Breast epithelium (tissue), 4 donors: ENCODE data around the gene NEDD4L. TPM values are rescaled to one million over a fixed set of nuclear protein-coding genes. Genes with fewer than 3 reads are reported as not detected.

Experiments used
- DNase-seq, 2 donors: peaks; one replicate each; pipeline ENCODE4 v3.0.0-alpha.2; 2019; ENCODE audit warnings: low spot score in 2 of 2
- H3K27ac ChIP-seq, 2 donors: fragments of 200-600 bp; sonication (generic) in 1 of 2; one replicate each; pipeline ENCODE4 v1.5.1; 2016 to 2019; ENCODE audit warnings: mild to moderate bottlenecking in 1 of 2
- H3K27me3 ChIP-seq, 2 donors: fragments of 200-600 bp; sonication (generic) in 1 of 2; one replicate each; pipeline versions ENCODE4 v1.5.1 to v1.6.0; 2017 to 2019; ENCODE audit warnings: control low read depth in 1 of 2, mild to moderate bottlenecking in 1 of 2
- H3K36me3 ChIP-seq: fragments of 200-600 bp; one replicate; pipeline ENCODE4 v1.5.1; 2019
- H3K4me1 ChIP-seq, 2 donors: fragments of 200-600 bp; sonication (generic); one replicate each; pipeline ENCODE4 v1.5.1; 2016 to 2019; ENCODE audit warnings: control low read depth in 1 of 2
- H3K4me3 ChIP-seq, 3 donors: fragments of 200-600 bp; sonication (generic); 1 replicate in 2 of 3; 2 replicates in 1 of 3; pipeline ENCODE4 v1.5.1; 2016 to 2019; ENCODE audit warnings: mild to moderate bottlenecking in 3 of 3, moderate library complexity in 2 of 3
- H3K9me3 ChIP-seq, 2 donors: fragments of 200-600 bp; sonication (generic) in 1 of 2; one replicate each; pipeline ENCODE4 v1.5.1; 2016 to 2019; ENCODE audit warnings: control low read depth in 1 of 2
- POLR2A ChIP-seq: fragments of 450-650 bp; IDR thresholded peaks from one replicate; pipeline ENCODE4 v1.6.1; 2016; ENCODE audit warnings: antibody characterized with exemption, mild to moderate bottlenecking, moderate library complexity
- POLR2AphosphoS5 ChIP-seq, 3 donors: sonication (generic); formaldehyde crosslinking; IDR thresholded peaks; one replicate each; pipeline ENCODE4 v1.6.1; 2017; ENCODE audit warnings: antibody characterized with exemption in 3 of 3
- intact Hi-C: fragments of 100-400 bp; cut with DNase I; formaldehyde crosslinking; loops from one replicate; pipeline ENCODE4 v1.15.1; 2023; ENCODE audit warnings: low total_unique reads
- total RNA-seq, 3 donors: library from RNA; depleted of rRNA; stranded (reverse); fragments of >200 nt; gene quantifications; one replicate each; pipeline ENCODE4 v1.1.0, GENCODE V29; 2016
- TF ChIP-seq, protein P1 (sequence below), 3 donors: fragments of 450-650 bp; IDR thresholded peaks; one replicate each; pipeline ENCODE4 v1.5.1; 2016 to 2017; ENCODE audit warnings: antibody characterized with exemption in 3 of 3, mild to moderate bottlenecking in 3 of 3, moderate library complexity in 3 of 3

Gene NEDD4L
- total RNA-seq, 3 donors from 2014 or later: 26.2 to 162 (median 106) TPM

DNA sequence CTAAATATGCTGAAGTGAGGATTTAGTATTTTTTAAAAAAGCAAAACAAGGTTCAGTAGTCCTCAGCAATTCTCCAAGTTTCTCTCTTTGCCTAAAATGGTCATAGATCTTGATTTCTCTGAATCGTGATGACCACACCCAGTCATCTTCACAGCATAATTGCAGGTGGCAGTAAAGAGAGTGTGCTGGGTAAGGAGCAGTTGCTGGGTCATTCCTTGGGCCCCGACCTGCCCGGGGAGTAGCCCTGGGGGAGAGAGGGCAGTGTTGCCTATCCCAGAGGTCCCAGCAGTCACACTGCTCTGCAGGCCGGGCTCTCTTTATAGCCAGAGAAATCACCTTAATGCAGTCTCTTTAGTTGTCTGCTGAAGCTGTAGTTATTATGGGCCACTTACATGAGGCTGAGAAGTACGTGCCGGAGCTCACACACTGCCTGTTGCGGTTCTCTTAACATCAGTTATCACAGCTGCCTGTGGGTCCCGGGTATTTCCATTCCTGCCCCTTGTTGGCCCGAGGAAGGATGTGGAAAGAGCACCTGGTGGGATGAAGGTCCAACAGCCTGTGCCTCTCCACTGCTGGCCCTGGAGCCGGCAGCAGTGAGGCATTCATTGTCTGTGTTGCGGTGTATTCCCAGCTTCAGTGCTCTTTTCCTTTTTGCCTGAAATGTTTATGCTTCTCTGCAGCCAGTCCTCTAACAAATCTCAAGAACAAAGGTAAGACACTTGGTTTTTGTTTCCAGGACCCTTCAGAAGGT is 354.8 kb downstream of the NEDD4L start:
- TF ChIP-seq POLR2A: no peak
- TF ChIP-seq, protein P1, sequence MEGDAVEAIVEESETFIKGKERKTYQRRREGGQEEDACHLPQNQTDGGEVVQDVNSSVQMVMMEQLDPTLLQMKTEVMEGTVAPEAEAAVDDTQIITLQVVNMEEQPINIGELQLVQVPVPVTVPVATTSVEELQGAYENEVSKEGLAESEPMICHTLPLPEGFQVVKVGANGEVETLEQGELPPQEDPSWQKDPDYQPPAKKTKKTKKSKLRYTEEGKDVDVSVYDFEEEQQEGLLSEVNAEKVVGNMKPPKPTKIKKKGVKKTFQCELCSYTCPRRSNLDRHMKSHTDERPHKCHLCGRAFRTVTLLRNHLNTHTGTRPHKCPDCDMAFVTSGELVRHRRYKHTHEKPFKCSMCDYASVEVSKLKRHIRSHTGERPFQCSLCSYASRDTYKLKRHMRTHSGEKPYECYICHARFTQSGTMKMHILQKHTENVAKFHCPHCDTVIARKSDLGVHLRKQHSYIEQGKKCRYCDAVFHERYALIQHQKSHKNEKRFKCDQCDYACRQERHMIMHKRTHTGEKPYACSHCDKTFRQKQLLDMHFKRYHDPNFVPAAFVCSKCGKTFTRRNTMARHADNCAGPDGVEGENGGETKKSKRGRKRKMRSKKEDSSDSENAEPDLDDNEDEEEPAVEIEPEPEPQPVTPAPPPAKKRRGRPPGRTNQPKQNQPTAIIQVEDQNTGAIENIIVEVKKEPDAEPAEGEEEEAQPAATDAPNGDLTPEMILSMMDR (IDR thresholded peaks at IDR 0.05): no peak
- TF ChIP-seq POLR2AphosphoS5 (IDR thresholded peaks at IDR 0.05): no peak
- H3K36me3 ChIP-seq: no peaks in the 10 kb centered on the region
- no peaks in the 10 kb centered on the region for H3K27me3 ChIP-seq
- peaks cover 0 to 5% of the 10 kb centered on the region in 2 donors for H3K4me1 ChIP-seq
- intact Hi-C loops: no loop called here
- DNase-seq: no peak
- no peak overlapping the region for H3K27ac ChIP-seq
- H3K9me3 ChIP-seq: no peaks in the 10 kb centered on the region
- H3K4me3 ChIP-seq: no peak overlapping the region

DNA sequence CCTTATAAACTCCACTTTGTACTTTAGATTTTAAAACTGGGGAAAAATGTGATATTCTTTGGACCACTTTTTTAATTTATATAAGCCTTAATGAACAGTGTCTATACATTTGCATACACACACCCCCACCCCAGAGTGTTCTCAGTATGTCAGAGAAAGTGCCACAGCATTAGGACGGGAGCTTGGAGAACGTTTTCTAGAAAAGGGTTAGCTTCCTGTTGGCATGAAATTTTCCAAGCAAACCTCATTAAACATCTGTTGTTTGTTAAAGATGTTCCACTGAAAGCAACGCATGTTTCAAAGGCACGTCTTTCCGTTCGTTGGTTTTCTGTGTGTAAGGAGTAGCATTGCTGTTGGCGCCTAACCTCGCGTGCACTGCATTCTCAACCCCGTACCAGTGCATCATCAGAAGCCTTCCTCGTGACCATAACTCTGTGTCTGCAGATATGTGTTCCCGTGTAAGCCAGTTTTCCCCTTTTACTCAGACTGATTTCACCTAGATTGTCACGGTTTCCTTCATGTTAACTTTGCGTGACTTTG is 356.4 kb downstream of the NEDD4L start:
- peaks cover 0 to 5% of the 10 kb centered on the region in 2 donors for H3K4me1 ChIP-seq
- H3K36me3 ChIP-seq: no peaks in the 10 kb centered on the region
- no peak for DNase-seq
- no peaks in the 10 kb centered on the region for H3K27me3 ChIP-seq
- TF ChIP-seq POLR2A (no peak), POLR2AphosphoS5 (IDR thresholded peaks at IDR 0.05) (no peak)
- TF ChIP-seq, protein P1 (IDR thresholded peaks at IDR 0.05): no peak
- intact Hi-C loops: no loop called here
- H3K27ac ChIP-seq: no peak overlapping the region
- H3K4me3 ChIP-seq: no peak overlapping the region
- H3K9me3 ChIP-seq: no peaks in the 10 kb centered on the region

DNA sequence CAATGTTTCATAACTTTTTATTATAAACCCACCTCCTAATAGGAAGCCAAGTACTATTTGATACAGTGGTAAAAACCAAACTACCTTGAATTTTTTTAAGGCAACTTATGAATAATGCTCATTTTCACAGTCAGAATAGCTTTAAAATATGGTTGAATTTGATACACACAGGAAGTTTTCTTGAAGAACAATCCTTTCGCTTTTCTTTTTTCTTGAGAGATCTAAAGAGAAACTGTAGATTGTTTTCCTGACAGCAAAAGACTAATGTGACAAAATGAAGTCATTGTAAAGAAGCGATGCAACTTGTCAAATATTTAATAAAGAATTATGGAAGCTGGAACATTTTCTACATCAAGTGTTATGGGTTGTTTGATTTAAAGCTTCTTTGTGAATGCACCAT is 357.2 kb downstream of the NEDD4L start:
- Histone ChIP-seq H3K36me3 (no peaks in the 10 kb centered on the region), H3K4me3 (no peak overlapping the region), H3K27ac (no peak overlapping the region), H3K4me1 (peaks cover 0 to 5% of the 10 kb centered on the region in 2 donors), H3K9me3 (no peaks in the 10 kb centered on the region), H3K27me3 (no peaks in the 10 kb centered on the region)
- intact Hi-C loops: no loop called here
- DNase-seq: no peak
- TF ChIP-seq, protein P1 (IDR thresholded peaks at IDR 0.05): no peak

DNA sequence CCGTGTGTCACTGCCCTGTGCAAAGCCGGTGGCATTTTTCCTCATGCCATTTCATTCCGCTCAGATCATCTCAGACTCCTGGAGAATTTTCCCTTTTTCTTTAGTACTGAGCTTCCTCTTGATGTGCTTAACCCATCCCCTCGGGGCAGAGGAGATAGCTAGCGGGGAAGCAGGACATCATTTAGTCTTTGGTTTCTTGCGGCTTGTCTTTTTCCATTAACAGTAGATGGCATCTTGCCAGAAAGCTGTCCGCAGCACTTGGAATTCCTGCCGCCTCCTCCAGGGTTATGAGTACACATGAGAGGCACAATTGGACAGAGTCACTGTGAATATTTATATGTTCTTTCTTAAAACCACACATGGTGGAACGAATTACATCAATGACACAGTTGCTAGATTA is 358.2 kb downstream of the NEDD4L start:
- Histone ChIP-seq H3K36me3 (no peaks in the 10 kb centered on the region), H3K4me3 (no peak overlapping the region), H3K27ac (peak overlapping the region in 1 of 2 donors; percentile 18), H3K27me3 (no peaks in the 10 kb centered on the region), H3K9me3 (no peaks in the 10 kb centered on the region), H3K4me1 (peaks cover 0 to 5% of the 10 kb centered on the region in 2 donors)
- peak in 1 of 2 donors; percentile 55 for DNase-seq
- TF ChIP-seq, protein P1 (IDR thresholded peaks at IDR 0.05): peak; percentile 21 to 52 (median 50)
- no peak for TF ChIP-seq POLR2A
- intact Hi-C loops: no loop called here

DNA sequence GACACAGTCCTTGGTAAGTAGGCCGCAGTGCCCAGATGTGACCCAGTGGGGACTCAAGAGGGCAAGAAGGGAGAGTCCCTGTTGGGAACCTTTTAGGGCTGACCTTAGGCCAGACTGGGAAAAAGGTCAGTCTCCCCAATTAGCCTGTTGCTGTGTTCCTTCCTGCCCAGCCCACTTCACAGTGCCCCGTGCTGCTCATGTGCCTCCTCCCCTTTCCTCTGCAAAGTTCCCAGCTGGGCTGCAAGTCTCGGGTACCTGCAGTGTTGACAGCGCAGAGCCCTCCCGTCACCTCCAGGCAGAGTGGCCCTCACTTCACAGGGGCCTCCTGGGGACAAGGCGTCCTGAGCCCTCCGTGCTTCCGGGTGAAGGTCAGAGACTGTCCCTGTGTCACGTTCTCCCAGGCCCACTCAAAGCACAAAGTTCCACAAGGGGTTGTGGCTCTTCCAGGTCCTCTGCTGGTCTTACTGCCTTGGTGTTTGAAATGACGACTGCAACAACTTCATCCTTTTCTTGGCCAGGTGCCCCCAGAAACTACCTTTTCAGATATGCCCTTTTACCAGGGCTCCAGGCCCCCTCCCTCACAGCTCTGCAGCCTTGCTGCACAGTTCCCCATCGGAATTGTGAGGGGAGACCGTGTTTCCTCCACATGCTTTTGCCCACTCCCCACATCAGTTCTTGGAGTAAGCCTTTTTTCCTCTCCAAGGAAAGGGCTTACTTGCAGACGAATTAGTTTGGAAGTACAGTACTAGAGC is 359.1 kb downstream of the NEDD4L start:
- peaks cover 0 to 5% of the 10 kb centered on the region in 2 donors for H3K4me1 ChIP-seq
- no peaks in the 10 kb centered on the region for H3K36me3 ChIP-seq
- H3K27me3 ChIP-seq: no peaks in the 10 kb centered on the region
- no peak overlapping the region for H3K4me3 ChIP-seq
- no peak for DNase-seq
- no peak for TF ChIP-seq POLR2AphosphoS5 (IDR thresholded peaks at IDR 0.05)
- TF ChIP-seq, protein P1 (IDR thresholded peaks at IDR 0.05): no peak
- no peak for TF ChIP-seq POLR2A
- no peaks in the 10 kb centered on the region for H3K9me3 ChIP-seq
- peak overlapping the region; percentile 18 to 49 for H3K27ac ChIP-seq
- intact Hi-C loops: no loop called here
